Measurements from ENCODE around the gene SOX6. TPM values are rescaled to one million over a fixed set of nuclear protein-coding genes. Genes with fewer than 3 reads are reported as not detected.

The SOX6 gene
- total RNA-seq, 1 donor from 2014 or later = 4.9 TPM

DNA sequence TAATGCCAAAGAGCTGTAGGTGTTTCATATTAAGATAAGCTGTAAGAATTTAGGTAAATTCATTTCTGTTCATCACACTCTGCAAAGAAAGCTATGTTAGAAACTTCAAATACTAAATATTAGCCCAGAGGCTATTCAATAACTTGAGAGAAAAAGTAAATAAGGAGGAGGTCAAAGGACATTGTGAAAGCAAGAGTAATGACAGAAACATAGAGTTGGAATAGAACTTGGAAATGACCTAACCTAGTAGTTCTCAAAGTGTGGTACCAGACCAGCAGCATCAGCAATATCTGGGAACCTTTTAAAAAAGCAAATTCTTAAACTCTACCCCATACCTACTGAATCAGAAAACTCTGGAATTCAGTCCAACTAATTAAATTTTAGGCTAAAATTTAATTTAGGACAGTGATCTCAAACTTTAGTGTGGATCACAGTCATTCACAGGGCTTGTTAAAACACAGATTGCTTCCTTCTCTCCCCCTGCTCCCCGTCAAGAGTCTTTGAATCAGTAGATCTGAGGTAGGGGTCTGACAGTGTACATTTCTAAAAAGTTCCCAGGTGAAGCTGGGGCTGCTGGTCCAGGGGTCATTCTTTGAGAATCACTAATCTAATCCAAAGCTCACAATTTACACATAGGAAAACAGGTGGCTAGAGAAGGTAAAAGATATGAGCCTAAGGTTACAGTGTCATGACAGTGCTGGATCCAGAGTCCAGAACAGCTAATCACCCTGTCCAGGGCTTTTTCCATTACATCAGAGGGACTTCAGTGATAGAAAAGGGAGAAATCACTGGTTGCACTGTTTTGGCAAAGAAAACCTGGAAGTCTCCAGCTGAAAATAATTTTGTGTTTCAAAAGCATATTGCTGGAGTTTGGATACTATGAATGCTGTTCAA lies 241.1 kb downstream of the SOX6 start:
- Histone ChIP-seq H3K9me3 (no peaks in the 10 kb centered on the region), H3K27me3 (no peaks in the 10 kb centered on the region), H3K4me1 (peaks cover 18% of the 10 kb centered on the region), H3K36me3 (no peaks in the 10 kb centered on the region), H3K4me3 (no peak overlapping the region), H3K27ac (no peak overlapping the region)
- TF ChIP-seq POLR2A (IDR thresholded peaks at IDR 0.05) = no peak
- TF ChIP-seq, protein P1, sequence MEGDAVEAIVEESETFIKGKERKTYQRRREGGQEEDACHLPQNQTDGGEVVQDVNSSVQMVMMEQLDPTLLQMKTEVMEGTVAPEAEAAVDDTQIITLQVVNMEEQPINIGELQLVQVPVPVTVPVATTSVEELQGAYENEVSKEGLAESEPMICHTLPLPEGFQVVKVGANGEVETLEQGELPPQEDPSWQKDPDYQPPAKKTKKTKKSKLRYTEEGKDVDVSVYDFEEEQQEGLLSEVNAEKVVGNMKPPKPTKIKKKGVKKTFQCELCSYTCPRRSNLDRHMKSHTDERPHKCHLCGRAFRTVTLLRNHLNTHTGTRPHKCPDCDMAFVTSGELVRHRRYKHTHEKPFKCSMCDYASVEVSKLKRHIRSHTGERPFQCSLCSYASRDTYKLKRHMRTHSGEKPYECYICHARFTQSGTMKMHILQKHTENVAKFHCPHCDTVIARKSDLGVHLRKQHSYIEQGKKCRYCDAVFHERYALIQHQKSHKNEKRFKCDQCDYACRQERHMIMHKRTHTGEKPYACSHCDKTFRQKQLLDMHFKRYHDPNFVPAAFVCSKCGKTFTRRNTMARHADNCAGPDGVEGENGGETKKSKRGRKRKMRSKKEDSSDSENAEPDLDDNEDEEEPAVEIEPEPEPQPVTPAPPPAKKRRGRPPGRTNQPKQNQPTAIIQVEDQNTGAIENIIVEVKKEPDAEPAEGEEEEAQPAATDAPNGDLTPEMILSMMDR (IDR thresholded peaks at IDR 0.05) = no peak
- TF ChIP-seq POLR2AphosphoS5 (IDR thresholded peaks at IDR 0.05; ENCODE audit: insufficient read depth in 1 of 2, low read depth in 1 of 2) = no peak
- intact Hi-C loops (cut with DNase I) = no loop called here
- DNase-seq (ENCODE audit: extremely low spot score in 2 of 2) = no peak

DNA sequence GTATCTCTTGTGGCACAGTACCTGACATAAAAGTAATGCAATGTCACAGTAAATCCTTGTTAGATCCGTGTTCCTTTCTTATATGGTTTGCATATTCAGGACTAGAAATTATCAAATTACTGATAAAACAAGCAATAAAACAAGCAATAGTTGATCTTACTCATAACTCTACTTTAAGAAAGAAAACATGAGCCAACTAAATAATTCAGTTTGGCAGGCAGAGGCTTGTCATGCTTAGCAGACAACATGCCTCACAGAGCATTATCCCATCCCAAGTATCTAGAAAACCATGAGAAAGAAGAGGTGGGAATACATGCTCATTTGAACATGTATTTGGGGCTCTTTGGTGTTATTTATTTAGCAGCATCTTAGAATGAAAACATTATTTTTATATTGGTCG lies 241.9 kb downstream of the SOX6 start:
- peaks cover 18% of the 10 kb centered on the region for H3K4me1 ChIP-seq
- H3K4me3 ChIP-seq = no peak overlapping the region
- no peak for DNase-seq (ENCODE audit: extremely low spot score in 2 of 2)
- H3K27me3 ChIP-seq = no peaks in the 10 kb centered on the region
- TF ChIP-seq, protein P1 (IDR thresholded peaks at IDR 0.05) = no peak
- TF ChIP-seq POLR2AphosphoS5 (IDR thresholded peaks at IDR 0.05; ENCODE audit: insufficient read depth in 1 of 2, low read depth in 1 of 2) = no peak
- TF ChIP-seq POLR2A (IDR thresholded peaks at IDR 0.05) = no peak
- H3K27ac ChIP-seq = no peak overlapping the region
- H3K36me3 ChIP-seq = no peaks in the 10 kb centered on the region
- H3K9me3 ChIP-seq = no peaks in the 10 kb centered on the region
- intact Hi-C loops (cut with DNase I) = no loop called here

DNA sequence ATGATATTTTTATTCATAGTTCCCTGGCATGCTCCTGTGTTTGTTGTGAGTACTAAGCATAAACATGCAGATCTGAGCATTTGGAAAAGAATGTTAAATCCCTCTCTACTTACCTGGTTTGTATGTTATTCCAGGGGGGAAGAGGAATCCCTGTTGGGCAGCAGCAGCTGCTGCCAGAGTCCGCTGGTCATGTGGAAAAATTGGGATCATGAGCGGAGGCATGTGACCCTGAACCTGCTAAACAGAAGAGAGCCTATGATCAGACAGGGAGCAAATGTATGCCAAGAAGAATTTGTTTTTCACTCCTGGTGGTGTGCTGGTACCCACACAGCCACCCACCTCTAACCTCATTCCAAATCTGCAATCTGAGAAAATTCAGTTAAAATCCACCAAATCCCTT lies 244.7 kb downstream of the SOX6 start:
- Histone ChIP-seq H3K4me3 (no peak overlapping the region), H3K27ac (no peak overlapping the region), H3K4me1 (peaks cover 18% of the 10 kb centered on the region), H3K9me3 (no peaks in the 10 kb centered on the region), H3K27me3 (no peaks in the 10 kb centered on the region), H3K36me3 (no peaks in the 10 kb centered on the region)
- intact Hi-C loops (cut with DNase I) = no loop called here
- DNase-seq (ENCODE audit: extremely low spot score in 2 of 2) = no peak
- TF ChIP-seq POLR2AphosphoS5 (IDR thresholded peaks at IDR 0.05; ENCODE audit: insufficient read depth in 1 of 2, low read depth in 1 of 2) (no peak), POLR2A (IDR thresholded peaks at IDR 0.05) (no peak)
- TF ChIP-seq, protein P1 (IDR thresholded peaks at IDR 0.05) = no peak

DNA sequence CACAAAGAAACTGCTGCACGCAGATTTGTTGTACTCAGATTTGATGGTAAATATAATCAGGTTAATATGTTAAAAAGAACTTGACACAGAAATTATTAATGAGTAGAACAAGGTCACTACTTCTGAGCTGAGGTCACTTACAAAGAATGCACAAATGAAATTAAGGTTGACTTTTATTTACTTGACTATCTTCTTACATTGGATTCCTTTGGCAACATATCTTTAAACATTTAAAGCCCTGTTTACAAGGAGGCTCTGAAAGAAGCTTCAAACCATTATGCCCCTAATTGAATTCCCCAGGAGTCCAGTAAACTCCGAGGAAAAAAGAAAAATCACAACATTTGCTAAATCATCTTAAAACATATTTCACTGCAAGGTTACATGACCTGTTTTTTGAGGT lies 245.5 kb downstream of the SOX6 start:
- intact Hi-C loops (cut with DNase I) = no loop called here
- no peaks in the 10 kb centered on the region for H3K9me3 ChIP-seq
- H3K4me1 ChIP-seq = peaks cover 18% of the 10 kb centered on the region
- no peak for DNase-seq (ENCODE audit: extremely low spot score in 2 of 2)
- H3K4me3 ChIP-seq = no peak overlapping the region
- no peaks in the 10 kb centered on the region for H3K27me3 ChIP-seq
- TF ChIP-seq POLR2A (IDR thresholded peaks at IDR 0.05) = no peak
- no peak overlapping the region for H3K27ac ChIP-seq
- H3K36me3 ChIP-seq = no peaks in the 10 kb centered on the region

DNA sequence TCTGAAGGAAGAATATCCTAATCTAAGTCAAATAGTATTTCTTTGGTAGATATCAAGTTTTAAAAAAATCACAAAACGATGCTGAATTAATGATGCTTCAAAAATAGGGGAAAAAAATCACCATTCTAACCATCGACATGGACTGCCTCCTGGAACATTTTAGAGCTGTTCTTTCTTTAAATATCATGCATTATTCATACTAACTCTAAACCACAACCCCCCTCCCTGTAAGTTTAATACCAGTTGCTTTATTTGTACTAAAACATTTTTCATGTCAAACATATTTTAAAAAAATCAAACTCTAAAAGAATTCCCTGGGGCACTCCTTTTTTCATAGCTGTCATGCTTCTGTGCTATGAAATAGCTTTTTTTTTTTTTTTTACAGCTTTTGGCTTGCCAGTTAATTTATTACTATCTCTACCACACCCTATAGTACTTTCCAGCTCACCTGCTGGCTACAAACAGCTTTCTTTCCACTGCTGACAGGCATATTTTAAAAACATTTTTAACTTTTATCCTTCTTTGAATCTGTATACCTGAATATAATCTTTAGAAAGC lies 256.9 kb downstream of the SOX6 start:
- Histone ChIP-seq H3K4me3 (no peak overlapping the region), H3K36me3 (no peaks in the 10 kb centered on the region), H3K9me3 (no peaks in the 10 kb centered on the region), H3K27me3 (no peaks in the 10 kb centered on the region), H3K4me1 (peaks cover 13% of the 10 kb centered on the region), H3K27ac (no peak overlapping the region)
- intact Hi-C loops (cut with DNase I) = no loop called here
- no peak for TF ChIP-seq POLR2AphosphoS5 (IDR thresholded peaks at IDR 0.05; ENCODE audit: insufficient read depth in 1 of 2, low read depth in 1 of 2)
- TF ChIP-seq, protein P1 (IDR thresholded peaks at IDR 0.05) = no peak
- TF ChIP-seq POLR2A (IDR thresholded peaks at IDR 0.05) = no peak
- no peak for DNase-seq (ENCODE audit: extremely low spot score in 2 of 2)

Data from vagina (tissue), 2 donors.